ENCODE measurements around the gene HAUS6.
A peak's percentile ranks its signal among the peaks of the same experiment; 100 is the strongest.
"Not testable (repeated sequence)": the region's sequence is repeated elsewhere in the genome, so short reads cannot be mapped to it uniquely, and the experiment has no call there.

HAUS6 gene

GRCh38 chr9:19102631-19103345 is at the start of gene HAUS6:
HAUS6 (minus strand) TSS chr9:19102904; CDS start chr9:19102651, 253 bp downstream.
- peak; percentile 44 for TF ChIP-seq CTCF (IDR thresholded peaks at IDR 0.05)
- DNase-seq (ENCODE audit: low spot score): peak; percentile 98
- Histone ChIP-seq H3K27ac (peak within 1 kb of the TSS; percentile 86 to 93), H3K4me3 (peak within 1 kb of the TSS; percentile 79)

- DNase-seq (ENCODE audit: low spot score); H3K4me3 ChIP-seq; H3K27ac ChIP-seq: not testable (repeated sequence)
Observed at GRCh38 chr9:19152160-19152498, 49.4 kb upstream of the HAUS6 start.

GRCh38 chr9:19151425-19152159 is 48.9 kb upstream of the HAUS6 start:
- no peak overlapping the region for H3K4me3 ChIP-seq
- no peak for TF ChIP-seq CTCF (IDR thresholded peaks at IDR 0.05)
- DNase-seq (ENCODE audit: low spot score): no peak
- no peak overlapping the region for H3K27ac ChIP-seq

- DNase-seq (ENCODE audit: low spot score): no peak
- TF ChIP-seq CTCF (IDR thresholded peaks at IDR 0.05): no peak
- peak overlapping the region in 1 of 2 donors; percentile 1 for H3K27ac ChIP-seq
- H3K4me3 ChIP-seq: no peak overlapping the region
Observed at GRCh38 chr9:19149230-19149629, 46.5 kb upstream of the HAUS6 start.

GRCh38 chr9:19148187-19148586 is 45.5 kb upstream of the HAUS6 start:
- no peak for TF ChIP-seq CTCF (IDR thresholded peaks at IDR 0.05)
- DNase-seq (ENCODE audit: low spot score): no peak
- Histone ChIP-seq H3K27ac (no peak overlapping the region), H3K4me3 (no peak overlapping the region)

GRCh38 chr9:19146441-19147024 is 43.8 kb upstream of the HAUS6 start:
- no peak for TF ChIP-seq CTCF (IDR thresholded peaks at IDR 0.05)
- Histone ChIP-seq H3K4me3 (no peak overlapping the region), H3K27ac (no peak overlapping the region)
- no peak for DNase-seq (ENCODE audit: low spot score)

GRCh38 chr9:19145881-19146280 is 43.2 kb upstream of the HAUS6 start:
- no peak for DNase-seq (ENCODE audit: low spot score)
- no peak overlapping the region for H3K27ac ChIP-seq
- no peak for TF ChIP-seq CTCF (IDR thresholded peaks at IDR 0.05)
- no peak overlapping the region for H3K4me3 ChIP-seq

Measured in coronary artery (tissue), 2 donors.